GM18951 (cell line): Measurements from ENCODE around the gene CTNNA3.

ENCODE experiments used
- POLR2A ChIP-seq: IDR thresholded peaks from 4 replicates; pipeline ENCODE4 v1.6.1; 2011; ENCODE audit warnings: mild to moderate bottlenecking; ENCODE audit not compliant: insufficient read length, insufficient read depth; ENCODE audit errors: extremely low read depth
- in situ Hi-C: fragments of 300-500 bp; cut with MboI; formaldehyde crosslinking; loops from one replicate; pipeline ENCODE4 v1.12.0; 2022; ENCODE audit warnings: low sequenced_read_pairs, mixed read lengths, inconsistent platforms; ENCODE audit not compliant: unreplicated experiment

The CTNNA3 gene

DNA sequence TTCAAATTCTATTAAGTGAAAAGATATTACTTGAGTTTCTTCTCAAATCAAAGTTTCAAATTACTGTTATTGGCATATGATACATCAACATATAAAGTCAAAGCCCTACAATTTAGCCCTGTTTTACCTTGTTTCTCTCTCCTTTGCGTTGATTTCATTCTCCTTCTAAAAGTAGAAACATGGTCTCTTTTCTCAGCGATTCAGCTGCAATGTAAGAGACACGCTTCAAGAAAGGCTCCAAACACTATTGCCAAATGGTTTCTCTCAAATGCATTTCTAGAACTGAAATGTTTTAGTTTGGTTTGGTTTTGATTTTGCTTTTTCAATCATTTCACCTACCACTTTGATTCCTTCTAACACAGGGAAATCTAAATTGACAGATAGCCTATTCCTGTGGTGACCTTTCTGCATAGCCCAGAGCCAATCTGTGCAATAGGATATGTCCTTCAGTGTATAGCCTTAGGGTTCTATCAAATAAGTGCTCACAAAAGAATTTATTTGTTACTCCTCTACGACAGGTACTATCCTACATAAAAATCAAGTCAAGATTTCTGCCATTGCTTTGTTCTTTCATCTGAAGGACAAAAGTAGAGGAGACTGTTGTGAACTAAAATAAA is 47.3 kb downstream of the CTNNA3 start:
- in situ Hi-C loops, result no loop called here
- no peak for TF ChIP-seq POLR2A

DNA sequence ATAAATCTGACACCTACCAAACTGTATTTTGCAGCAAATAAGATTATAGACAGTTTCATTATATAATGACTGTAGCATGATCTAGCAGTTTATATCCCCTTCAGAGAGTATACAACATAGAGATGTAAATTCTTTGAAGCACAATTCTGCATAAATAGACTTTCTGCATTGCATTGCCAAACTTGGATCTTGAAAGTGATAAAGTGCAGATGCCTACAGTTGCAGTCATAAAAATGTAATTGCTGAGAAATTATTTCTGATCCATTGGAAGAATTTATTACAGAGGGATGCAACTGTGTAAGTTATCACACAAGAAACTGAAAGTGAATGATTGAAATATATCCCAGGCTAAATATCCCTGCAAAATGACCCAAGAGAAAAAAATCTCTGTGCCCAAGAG is 65.1 kb downstream of the CTNNA3 start:
- TF ChIP-seq POLR2A, result no peak
- in situ Hi-C loops, result no loop called here

DNA sequence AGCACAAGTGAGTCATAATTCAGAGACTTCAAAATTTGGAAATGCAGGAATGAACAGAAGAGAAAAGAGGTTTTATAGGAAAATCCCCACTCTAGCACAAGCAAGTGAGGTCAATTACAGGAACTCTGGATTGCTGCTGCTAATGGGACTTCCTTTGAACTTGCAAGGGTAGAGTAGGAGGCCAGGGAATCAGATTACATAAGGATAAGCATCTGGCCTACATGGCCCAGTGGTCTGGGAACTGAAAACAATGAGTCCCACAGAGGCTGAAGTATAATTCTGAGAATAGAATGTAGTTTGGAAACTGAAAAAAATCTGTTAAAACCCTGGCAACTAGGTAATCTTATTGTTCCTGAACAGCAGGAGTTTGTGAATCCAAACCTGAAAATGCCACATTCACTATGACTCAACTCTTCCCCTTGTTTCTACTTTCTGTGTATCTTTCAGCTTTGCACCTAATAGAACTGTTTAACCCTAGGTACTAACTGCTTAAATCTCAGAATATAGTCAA is 66.5 kb downstream of the CTNNA3 start:
- in situ Hi-C loops, result no loop called here
- no peak for TF ChIP-seq POLR2A

DNA sequence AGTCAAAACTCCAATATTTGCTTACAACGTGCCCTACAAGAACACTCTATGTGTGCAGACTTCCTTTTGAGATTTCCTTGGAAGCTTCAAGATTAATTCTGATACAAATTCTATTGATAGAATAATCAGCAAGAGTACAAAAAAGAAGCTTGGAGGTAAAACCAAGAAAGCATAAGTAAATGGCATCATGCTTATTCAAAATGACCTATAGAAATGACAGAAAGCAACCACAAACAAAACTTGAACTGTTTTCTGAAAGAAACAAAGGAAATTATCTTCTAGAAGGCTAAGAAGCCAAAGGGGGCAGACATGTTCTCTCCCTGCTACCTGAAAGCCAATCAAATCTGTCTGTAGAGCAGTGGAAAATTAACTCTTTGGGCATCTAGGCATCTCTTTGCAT is 73.0 kb downstream of the CTNNA3 start:
- no peak for TF ChIP-seq POLR2A
- in situ Hi-C loops, result no loop called here

DNA sequence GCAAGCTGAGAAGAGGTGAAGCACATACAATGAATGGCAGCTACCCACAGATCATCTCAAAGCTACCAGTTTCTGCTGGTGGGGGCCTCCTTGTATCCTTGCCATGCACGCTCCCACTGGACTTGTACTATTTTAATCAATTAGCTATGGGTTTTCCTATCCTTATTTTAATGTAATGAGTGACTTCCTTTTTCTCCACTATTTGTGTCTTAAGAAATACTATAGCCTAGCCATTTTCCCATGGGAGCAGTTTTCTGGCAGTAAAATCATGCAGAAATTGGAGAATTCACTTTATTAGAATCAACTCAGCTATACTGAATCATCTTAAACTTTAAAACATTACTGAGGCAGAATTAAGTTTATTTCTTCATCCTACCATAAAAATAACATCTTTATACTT is 73.5 kb downstream of the CTNNA3 start:
- in situ Hi-C loops, result no loop called here
- TF ChIP-seq POLR2A, result no peak

DNA sequence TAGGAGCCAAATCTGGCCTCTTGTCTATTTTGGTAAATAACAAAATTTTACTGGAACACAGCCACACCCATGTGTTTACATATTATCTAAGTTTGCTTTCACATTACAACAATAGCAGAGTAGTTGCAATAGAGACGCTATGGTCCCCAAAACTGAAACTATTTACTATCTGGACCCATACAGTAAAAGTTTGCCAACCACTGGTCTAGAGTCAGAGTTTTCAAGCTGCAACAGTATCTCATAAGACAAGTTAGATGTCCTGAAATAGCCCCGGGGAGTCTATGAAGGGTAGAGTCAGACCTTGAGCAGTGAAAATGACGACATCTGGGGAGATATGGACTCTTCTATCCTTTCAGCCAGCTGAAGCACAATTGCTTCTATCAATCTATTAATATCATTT is 74.2 kb downstream of the CTNNA3 start:
- in situ Hi-C loops, result no loop called here
- no peak for TF ChIP-seq POLR2A

DNA sequence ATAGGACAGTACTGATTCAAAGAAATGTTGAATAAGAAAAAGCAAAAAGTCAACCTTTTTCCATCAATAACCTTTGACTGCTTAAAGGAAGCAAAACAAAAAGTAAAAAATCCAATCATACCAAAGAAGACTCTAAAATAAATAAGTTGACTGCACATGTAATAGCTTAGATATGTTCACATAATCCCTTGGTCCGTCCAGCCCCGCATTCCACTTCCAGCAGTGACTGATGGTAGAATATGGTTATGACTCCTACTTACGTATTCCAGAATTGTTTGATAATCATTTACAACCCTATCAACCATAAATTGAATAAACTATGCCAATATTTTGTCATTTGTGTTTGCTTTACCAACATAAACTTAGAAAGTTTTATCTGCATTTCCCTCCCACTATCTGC is 77.9 kb downstream of the CTNNA3 start:
- in situ Hi-C loops, result no loop called here
- no peak for TF ChIP-seq POLR2A

DNA sequence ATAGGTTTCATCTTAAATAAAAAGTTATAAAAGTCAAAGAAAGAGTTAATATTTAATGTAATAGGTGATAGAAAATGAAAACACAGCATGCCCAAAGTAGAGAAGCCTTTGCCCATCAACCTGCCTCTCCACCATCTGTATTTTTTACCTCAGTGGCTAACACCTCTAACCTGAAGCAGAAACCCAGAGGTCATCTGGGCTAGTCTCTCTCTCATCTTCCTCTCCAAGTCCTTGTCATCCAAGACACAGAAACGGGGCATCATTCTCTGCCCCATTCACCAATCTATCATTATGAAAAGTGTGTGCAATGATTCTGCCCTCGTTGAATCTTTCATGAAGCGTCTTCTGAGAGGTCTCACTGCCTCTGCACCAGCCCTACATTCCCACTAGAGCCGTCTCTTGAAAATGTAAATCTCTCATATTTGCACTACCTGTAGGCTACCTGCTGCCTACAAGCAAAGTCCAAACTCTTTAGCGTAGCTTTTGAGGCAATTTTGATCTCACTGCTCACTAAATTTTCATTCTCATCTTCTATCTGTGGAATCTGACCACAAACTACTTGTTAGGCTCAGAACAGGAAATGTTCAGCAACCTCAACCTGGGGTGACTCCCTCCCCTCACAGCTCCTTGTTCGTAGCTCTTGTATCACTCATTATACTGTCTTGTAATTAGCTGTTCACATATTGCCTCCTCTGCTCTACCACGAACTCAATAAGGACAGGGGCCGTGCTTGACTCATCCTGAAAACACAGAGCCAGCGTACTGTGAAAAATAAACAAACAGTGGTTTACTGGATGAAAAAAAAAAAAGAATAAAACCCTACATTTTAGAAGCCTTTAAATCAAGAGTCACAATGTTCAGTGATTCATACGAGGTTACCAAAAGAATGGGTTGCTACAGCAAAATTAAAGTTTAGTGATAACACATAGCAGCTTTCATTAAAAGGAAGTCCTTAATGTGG is 83.1 kb downstream of the CTNNA3 start:
- no peak for TF ChIP-seq POLR2A
- in situ Hi-C loops, result no loop called here

DNA sequence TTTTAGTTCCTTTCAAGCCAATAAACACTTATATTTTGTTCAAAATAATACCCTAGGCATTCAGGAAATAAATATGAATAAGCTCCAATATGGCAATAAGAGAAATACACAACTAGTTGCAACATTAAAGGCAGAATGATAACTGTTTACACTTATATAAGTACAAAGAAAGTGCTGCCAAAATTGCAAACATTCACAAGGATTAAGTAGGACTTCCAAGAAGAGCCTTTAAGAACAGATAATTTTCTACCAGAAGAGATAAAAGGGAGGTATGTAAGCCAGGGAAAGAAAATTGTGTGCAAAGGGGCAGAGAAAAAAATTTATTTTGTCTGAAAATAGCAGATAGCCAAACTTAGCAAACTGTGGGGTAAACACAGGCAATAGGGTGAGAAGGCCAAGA is 83.8 kb downstream of the CTNNA3 start:
- TF ChIP-seq POLR2A, result no peak
- in situ Hi-C loops, result no loop called here

DNA sequence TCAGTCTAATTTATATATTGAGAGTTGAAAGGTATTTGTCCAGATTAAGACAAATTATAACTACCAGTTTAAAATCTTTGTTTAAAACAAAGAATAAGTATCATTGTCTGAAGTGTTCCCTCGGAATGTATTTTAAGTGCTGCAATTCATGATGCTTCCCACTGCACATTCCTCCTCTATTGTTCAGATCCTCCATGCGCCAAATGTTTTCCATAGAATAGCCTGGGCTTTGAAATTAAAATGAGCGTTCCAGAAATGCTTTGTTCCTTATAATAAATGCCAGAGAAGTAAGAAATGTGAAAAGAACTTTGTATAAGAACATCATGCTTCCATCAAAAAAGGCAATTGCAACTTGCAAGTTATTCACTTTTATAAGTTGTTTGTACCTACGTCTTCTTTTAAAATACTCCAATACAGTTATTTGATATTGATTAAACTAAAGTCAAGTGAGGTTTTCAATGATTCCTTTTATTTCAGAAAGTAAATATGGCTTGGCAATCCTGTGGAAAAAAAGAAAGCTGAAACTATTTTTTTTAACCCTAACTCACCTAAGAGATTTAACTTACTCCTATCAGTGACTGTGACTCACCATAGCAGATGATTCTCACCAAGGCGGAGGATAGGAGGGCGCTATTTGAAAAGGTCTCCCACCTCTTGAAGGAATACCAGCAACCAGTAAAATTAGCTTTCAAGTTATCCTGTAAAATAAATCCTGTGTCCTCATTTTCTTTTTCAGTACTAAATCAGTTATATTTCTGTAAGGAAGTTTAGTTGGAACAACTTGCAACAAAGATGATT is 85.8 kb downstream of the CTNNA3 start:
- TF ChIP-seq POLR2A, result no peak
- in situ Hi-C loops, result no loop called here

DNA sequence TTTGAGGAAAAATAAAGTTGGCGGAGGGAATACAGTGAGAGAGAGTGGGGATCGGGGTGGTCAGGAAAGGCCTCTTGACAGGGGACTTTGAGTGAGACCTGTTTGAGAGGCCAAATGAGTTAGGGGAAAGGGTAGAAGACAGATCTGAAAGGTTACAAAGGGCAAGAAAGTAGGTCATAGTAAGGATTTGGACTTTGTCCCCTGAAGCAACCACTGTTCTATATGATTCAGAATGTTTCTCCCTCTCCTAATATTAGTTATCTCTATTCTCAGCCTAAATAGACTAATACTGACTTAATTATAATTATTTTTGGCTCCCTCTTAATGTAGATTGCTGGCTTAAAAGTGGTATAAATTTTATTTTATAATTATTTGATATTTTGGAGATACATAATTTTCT is 88.0 kb downstream of the CTNNA3 start:
- no peak for TF ChIP-seq POLR2A
- in situ Hi-C loops, result no loop called here

DNA sequence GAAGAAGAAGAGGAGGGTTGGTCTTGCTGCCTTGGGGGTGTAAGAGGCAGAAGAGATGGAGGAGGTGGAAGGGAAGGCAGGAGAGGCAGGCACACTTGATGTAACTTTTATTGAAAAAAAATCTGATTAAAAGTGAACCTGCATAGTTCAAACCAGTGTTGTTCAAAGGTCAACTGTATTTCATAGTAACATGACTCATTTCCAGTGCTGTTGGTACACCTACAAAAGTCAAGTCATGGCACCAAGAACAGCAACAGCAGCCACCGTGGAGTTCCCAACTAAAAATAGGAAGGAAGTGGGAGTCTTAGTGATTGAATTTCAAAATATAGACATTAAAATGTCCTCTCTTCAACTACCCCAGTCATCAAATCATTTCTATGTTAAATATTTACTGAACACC is 88.5 kb downstream of the CTNNA3 start:
- no peak for TF ChIP-seq POLR2A
- in situ Hi-C loops, result no loop called here

DNA sequence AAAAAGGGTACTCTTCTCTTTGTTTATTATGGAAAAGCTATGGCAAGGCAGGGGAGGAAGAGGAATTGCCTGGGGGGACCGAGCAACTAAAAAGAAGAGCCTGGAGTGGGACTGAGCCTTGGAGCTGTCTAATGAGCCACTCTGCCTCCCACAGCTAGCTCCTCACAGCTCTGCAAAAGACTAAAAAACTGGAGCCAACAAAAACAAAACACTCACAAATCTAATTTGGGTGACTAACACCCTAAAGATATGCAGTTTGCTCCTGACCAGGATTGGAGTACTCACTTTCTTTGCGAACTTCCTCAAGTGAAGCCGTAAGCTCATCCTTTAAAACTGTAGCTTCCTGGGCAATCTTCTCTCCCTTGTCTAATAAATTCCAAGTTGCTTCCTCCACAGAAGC is 89.4 kb downstream of the CTNNA3 start:
- TF ChIP-seq POLR2A, result no peak
- in situ Hi-C loops, result no loop called here
